H1 (cell line): ENCODE measurements around the gene DYRK1A.

ENCODE experiments used
- CEBPB ChIP-seq: IDR thresholded peaks from 2 replicates; pipeline ENCODE4 v1.6.1; 2012; ENCODE audit warnings: low read depth, low read length
- CREB1 ChIP-seq: IDR thresholded peaks from 2 replicates; pipeline ENCODE4 v1.6.1; 2012; ENCODE audit warnings: inconsistent platforms
- EGR1 ChIP-seq: IDR thresholded peaks from 2 replicates; pipeline ENCODE4 v1.6.1; 2011; ENCODE audit warnings: low read depth, low read length, borderline replicate concordance
- JUN ChIP-seq: IDR thresholded peaks from 2 replicates; pipeline ENCODE4 v1.6.1; 2011; ENCODE audit warnings: low read depth, mild to moderate bottlenecking, improper control_type of control experiment, low read length
- POLR2A ChIP-seq, 2 experiments: IDR thresholded peaks; 1 replicate in 1 of 2; 2 replicates in 1 of 2; pipeline ENCODE4 v1.6.1; 2011; ENCODE audit warnings: low read depth in 2 of 2, low read length in 2 of 2, mild to moderate bottlenecking in 2 of 2; ENCODE audit errors: control extremely low read depth in 1 of 2
- RXRA ChIP-seq: IDR thresholded peaks from 2 replicates; pipeline ENCODE4 v1.6.1; 2011; ENCODE audit warnings: low read depth, mild to moderate bottlenecking, low read length, moderate library complexity; ENCODE audit not compliant: insufficient read depth
- TAF1 ChIP-seq: IDR thresholded peaks from 2 replicates; pipeline ENCODE4 v1.6.1; 2011; ENCODE audit warnings: mild to moderate bottlenecking, low read depth, low read length
- TCF12 ChIP-seq: IDR thresholded peaks from 2 replicates; pipeline ENCODE4 v1.6.1; 2011; ENCODE audit warnings: low read depth, mild to moderate bottlenecking, low read length
- TF ChIP-seq, protein P1 (sequence below), 3 experiments: IDR thresholded peaks; 1 replicate in 2 of 3; 2 replicates in 1 of 3; pipeline versions ENCODE4 v1.5.1 to v1.6.1; 2011; ENCODE audit warnings: low read length in 3 of 3, mild to moderate bottlenecking in 3 of 3, inconsistent platforms in 2 of 3, low read depth in 1 of 3, moderate library complexity in 1 of 3; ENCODE audit not compliant: insufficient read depth in 1 of 3; ENCODE audit errors: control extremely low read depth in 1 of 3
- TF ChIP-seq, protein P2 (sequence below): fragments of 300-600 bp; sonication (generic); IDR thresholded peaks from 2 replicates; pipeline ENCODE4 v1.7.1; 2012; ENCODE audit warnings: low read length, moderate library complexity, mild to moderate bottlenecking, inconsistent platforms; ENCODE audit not compliant: insufficient replicate concordance
- TF ChIP-seq, protein P3 (sequence below): IDR thresholded peaks from 2 replicates; pipeline ENCODE4 v1.6.1; 2011; ENCODE audit warnings: low read length, improper control_type of control experiment

DNA sequence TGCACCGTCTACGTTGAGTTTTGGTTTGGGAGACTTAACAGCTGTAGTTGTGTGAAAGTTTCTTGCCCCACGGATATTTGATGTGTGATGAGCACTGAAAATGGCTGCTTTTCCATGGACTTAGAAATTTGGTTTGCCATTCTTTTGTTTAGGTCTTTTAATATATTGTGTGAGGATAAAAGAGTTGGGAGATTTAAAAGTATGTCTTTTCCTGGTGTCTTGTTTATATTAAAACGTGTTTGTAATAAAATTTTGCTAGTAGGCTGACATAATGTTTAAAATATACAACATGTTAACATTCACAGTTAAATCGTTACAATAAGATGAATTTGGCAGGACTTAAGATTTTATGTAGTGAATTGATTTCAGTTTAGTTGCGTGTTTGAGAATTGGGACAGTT, 106.9 kb downstream of the DYRK1A start:
- TF ChIP-seq, protein P1, sequence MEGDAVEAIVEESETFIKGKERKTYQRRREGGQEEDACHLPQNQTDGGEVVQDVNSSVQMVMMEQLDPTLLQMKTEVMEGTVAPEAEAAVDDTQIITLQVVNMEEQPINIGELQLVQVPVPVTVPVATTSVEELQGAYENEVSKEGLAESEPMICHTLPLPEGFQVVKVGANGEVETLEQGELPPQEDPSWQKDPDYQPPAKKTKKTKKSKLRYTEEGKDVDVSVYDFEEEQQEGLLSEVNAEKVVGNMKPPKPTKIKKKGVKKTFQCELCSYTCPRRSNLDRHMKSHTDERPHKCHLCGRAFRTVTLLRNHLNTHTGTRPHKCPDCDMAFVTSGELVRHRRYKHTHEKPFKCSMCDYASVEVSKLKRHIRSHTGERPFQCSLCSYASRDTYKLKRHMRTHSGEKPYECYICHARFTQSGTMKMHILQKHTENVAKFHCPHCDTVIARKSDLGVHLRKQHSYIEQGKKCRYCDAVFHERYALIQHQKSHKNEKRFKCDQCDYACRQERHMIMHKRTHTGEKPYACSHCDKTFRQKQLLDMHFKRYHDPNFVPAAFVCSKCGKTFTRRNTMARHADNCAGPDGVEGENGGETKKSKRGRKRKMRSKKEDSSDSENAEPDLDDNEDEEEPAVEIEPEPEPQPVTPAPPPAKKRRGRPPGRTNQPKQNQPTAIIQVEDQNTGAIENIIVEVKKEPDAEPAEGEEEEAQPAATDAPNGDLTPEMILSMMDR (IDR thresholded peaks at IDR 0.05; ENCODE audit: control extremely low read depth in 1 of 3, insufficient read depth in 1 of 3, low read depth in 1 of 3, low read length in 3 of 3), result no peak
- TF ChIP-seq TAF1, result no peak
- TF ChIP-seq POLR2A (IDR thresholded peaks at IDR 0.05; ENCODE audit: control extremely low read depth in 1 of 2, low read depth in 2 of 2, low read length in 2 of 2), result no peak
- no peak for TF ChIP-seq EGR1
- no peak for TF ChIP-seq CEBPB
- TF ChIP-seq, protein P2, sequence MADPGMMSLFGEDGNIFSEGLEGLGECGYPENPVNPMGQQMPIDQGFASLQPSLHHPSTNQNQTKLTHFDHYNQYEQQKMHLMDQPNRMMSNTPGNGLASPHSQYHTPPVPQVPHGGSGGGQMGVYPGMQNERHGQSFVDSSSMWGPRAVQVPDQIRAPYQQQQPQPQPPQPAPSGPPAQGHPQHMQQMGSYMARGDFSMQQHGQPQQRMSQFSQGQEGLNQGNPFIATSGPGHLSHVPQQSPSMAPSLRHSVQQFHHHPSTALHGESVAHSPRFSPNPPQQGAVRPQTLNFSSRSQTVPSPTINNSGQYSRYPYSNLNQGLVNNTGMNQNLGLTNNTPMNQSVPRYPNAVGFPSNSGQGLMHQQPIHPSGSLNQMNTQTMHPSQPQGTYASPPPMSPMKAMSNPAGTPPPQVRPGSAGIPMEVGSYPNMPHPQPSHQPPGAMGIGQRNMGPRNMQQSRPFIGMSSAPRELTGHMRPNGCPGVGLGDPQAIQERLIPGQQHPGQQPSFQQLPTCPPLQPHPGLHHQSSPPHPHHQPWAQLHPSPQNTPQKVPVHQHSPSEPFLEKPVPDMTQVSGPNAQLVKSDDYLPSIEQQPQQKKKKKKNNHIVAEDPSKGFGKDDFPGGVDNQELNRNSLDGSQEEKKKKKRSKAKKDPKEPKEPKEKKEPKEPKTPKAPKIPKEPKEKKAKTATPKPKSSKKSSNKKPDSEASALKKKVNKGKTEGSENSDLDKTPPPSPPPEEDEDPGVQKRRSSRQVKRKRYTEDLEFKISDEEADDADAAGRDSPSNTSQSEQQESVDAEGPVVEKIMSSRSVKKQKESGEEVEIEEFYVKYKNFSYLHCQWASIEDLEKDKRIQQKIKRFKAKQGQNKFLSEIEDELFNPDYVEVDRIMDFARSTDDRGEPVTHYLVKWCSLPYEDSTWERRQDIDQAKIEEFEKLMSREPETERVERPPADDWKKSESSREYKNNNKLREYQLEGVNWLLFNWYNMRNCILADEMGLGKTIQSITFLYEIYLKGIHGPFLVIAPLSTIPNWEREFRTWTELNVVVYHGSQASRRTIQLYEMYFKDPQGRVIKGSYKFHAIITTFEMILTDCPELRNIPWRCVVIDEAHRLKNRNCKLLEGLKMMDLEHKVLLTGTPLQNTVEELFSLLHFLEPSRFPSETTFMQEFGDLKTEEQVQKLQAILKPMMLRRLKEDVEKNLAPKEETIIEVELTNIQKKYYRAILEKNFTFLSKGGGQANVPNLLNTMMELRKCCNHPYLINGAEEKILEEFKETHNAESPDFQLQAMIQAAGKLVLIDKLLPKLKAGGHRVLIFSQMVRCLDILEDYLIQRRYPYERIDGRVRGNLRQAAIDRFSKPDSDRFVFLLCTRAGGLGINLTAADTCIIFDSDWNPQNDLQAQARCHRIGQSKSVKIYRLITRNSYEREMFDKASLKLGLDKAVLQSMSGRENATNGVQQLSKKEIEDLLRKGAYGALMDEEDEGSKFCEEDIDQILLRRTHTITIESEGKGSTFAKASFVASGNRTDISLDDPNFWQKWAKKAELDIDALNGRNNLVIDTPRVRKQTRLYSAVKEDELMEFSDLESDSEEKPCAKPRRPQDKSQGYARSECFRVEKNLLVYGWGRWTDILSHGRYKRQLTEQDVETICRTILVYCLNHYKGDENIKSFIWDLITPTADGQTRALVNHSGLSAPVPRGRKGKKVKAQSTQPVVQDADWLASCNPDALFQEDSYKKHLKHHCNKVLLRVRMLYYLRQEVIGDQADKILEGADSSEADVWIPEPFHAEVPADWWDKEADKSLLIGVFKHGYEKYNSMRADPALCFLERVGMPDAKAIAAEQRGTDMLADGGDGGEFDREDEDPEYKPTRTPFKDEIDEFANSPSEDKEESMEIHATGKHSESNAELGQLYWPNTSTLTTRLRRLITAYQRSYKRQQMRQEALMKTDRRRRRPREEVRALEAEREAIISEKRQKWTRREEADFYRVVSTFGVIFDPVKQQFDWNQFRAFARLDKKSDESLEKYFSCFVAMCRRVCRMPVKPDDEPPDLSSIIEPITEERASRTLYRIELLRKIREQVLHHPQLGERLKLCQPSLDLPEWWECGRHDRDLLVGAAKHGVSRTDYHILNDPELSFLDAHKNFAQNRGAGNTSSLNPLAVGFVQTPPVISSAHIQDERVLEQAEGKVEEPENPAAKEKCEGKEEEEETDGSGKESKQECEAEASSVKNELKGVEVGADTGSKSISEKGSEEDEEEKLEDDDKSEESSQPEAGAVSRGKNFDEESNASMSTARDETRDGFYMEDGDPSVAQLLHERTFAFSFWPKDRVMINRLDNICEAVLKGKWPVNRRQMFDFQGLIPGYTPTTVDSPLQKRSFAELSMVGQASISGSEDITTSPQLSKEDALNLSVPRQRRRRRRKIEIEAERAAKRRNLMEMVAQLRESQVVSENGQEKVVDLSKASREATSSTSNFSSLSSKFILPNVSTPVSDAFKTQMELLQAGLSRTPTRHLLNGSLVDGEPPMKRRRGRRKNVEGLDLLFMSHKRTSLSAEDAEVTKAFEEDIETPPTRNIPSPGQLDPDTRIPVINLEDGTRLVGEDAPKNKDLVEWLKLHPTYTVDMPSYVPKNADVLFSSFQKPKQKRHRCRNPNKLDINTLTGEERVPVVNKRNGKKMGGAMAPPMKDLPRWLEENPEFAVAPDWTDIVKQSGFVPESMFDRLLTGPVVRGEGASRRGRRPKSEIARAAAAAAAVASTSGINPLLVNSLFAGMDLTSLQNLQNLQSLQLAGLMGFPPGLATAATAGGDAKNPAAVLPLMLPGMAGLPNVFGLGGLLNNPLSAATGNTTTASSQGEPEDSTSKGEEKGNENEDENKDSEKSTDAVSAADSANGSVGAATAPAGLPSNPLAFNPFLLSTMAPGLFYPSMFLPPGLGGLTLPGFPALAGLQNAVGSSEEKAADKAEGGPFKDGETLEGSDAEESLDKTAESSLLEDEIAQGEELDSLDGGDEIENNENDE, result no peak
- no peak for TF ChIP-seq CREB1
- TF ChIP-seq, protein P3, sequence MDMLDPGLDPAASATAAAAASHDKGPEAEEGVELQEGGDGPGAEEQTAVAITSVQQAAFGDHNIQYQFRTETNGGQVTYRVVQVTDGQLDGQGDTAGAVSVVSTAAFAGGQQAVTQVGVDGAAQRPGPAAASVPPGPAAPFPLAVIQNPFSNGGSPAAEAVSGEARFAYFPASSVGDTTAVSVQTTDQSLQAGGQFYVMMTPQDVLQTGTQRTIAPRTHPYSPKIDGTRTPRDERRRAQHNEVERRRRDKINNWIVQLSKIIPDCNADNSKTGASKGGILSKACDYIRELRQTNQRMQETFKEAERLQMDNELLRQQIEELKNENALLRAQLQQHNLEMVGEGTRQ, result no peak
- TF ChIP-seq JUN, result no peak
- no peak for TF ChIP-seq TCF12
- TF ChIP-seq RXRA, result no peak
